Measurements from ENCODE around the gene MAP1LC3B2. TPM values are rescaled to one million over a fixed set of nuclear protein-coding genes. Genes with fewer than 3 reads are reported as not detected.
A peak's percentile ranks its signal among the peaks of the same experiment; 100 is the strongest.

MAP1LC3B2 gene
- total and polyA plus RNA-seq, 2 of the 8 experiments (the other 6 are each of a cell fraction or from before 2014, with no cell fraction given), result 0.39 to 1.5 TPM

GRCh38 chr12:116528065-116528464, 31.1 kb upstream of the MAP1LC3B2 start:
- Histone ChIP-seq H3K23me2 (ENCODE audit: low read depth, low read length) (peaks cover 9% of the 10 kb centered on the region; the same call in 1 of the 2 replicates), H4K5ac (ENCODE audit: insufficient read length, low read depth, low read length) (no peak overlapping the region), H3K79me2 (ENCODE audit: control insufficient read depth in 1 of 2, insufficient read depth in 2 of 2, low read length in 2 of 2) (no peaks in the 10 kb centered on the region), H3K4me3 (ENCODE audit: extremely low read depth in 1 of 4, insufficient read depth in 2 of 4, low read depth in 3 of 4, low read length in 4 of 4) (no peak overlapping the region), H3K23ac (ENCODE audit: insufficient read length) (no peak overlapping the region), H3K14ac (ENCODE audit: insufficient read length) (no peak overlapping the region), H2BK15ac (ENCODE audit: low read length) (no peak overlapping the region), H3K79me1 (ENCODE audit: low read depth, low read length) (no peaks in the 10 kb centered on the region), H3K4me2 (ENCODE audit: insufficient read depth in 1 of 2, low read depth in 2 of 2, low read length in 2 of 2) (no peak overlapping the region), H3K4me1 (replicated peaks in 1 of 4; ENCODE audit: control insufficient read depth in 3 of 4, insufficient read depth in 4 of 4, low read length in 3 of 4) (peaks cover 2 to 18% (median 10%) of the 10 kb centered on the region in 4 experiments), H3K4ac (replicated peaks; ENCODE audit: insufficient read length, low read depth, low read length) (no peak overlapping the region), H3K36me3 (ENCODE audit: control insufficient read depth in 2 of 4, insufficient read depth in 4 of 4, low read length in 3 of 4) (no peaks in the 10 kb centered on the region), H2BK5ac (ENCODE audit: low read depth, low read length) (no peak overlapping the region), H3K9me3 (ENCODE audit: insufficient read depth in 2 of 2, low read depth in 1 of 2, low read length in 1 of 2) (no peaks in the 10 kb centered on the region), H3K9ac (replicated peaks in 1 of 4; ENCODE audit: extremely low read depth in 1 of 4, low read depth in 3 of 4, low read length in 3 of 4) (no peak overlapping the region), H2BK20ac (ENCODE audit: low read length) (no peak overlapping the region), H2AK5ac (ENCODE audit: low read depth, low read length) (no peak overlapping the region), H3K18ac (ENCODE audit: extremely low read depth, low read length) (no peak overlapping the region), H3K27ac (ENCODE audit: low read depth, low read length) (no peak overlapping the region), H3K56ac (replicated peaks; ENCODE audit: insufficient read length, low read depth, low read length) (no peak overlapping the region), H3K27me3 (replicated peaks in 1 of 4; ENCODE audit: control insufficient read depth in 3 of 4, extremely low read depth in 1 of 4, insufficient read depth in 3 of 4, low read length in 3 of 4) (peaks cover 0 to 6% (median 0%) of the 10 kb centered on the region in 4 experiments; a peak in 4 of 7 replicates), H4K20me1 (replicated peaks in 1 of 2; ENCODE audit: control insufficient read depth in 1 of 2, insufficient read depth in 2 of 2, low read length in 2 of 2) (no peaks in the 10 kb centered on the region), H4K91ac (replicated peaks; ENCODE audit: insufficient read length, low read length) (no peak overlapping the region), H2AFZ (ENCODE audit: low read length) (no peak overlapping the region), H4K8ac (ENCODE audit: extremely low read depth, insufficient read depth, low read length) (no peak overlapping the region), H2BK12ac (ENCODE audit: low read depth, low read length) (no peak overlapping the region), H2BK120ac (replicated peaks; ENCODE audit: low read depth, low read length) (no peak overlapping the region)
- ChIA-PET POLR2A (ENCODE audit: partially characterized antibody) (no interaction called here), CTCF (ENCODE audit: partially characterized antibody) (no interaction called here)
- FAIRE-seq (no peak), DNase-seq (ENCODE audit: low read depth in 1 of 2, low spot score in 2 of 2) (no peak)
- TF ChIP-seq BCL11A (IDR thresholded peaks at IDR 0.05; ENCODE audit: low read depth in 2 of 2, low read length in 2 of 2) (no peak), JUN (IDR thresholded peaks at IDR 0.05; ENCODE audit: low read depth, low read length) (peak; percentile 21; the same call in 1 of the 2 replicates), ATF3 (IDR thresholded peaks at IDR 0.05; ENCODE audit: insufficient read depth, low read depth, low read length) (no peak), JUND (IDR thresholded peaks at IDR 0.05; ENCODE audit: low read length) (peak; percentile 86)
- WGBS, 2 experiments (ENCODE audit: extremely low coverage in 1 of 2, insufficient coverage in 1 of 2, insufficient read length in 1 of 2, insufficient replicate concordance in 2 of 2, low coverage in 1 of 2, low lambda C conversion rate in 2 of 2, missing lambda C conversion rate in 1 of 2), result 79% methylated on average over 4 of the region's 4 CpGs; no CpG with 5 or more reads in 1 of the 2 experiments

Data from H1 (cell line).